GM19463 (cell line): ENCODE data around the gene ARPC4.
"Not testable (repeated sequence)": the region's sequence is repeated elsewhere in the genome, so short reads cannot be mapped to it uniquely, and the experiment has no call there.

Experiments
- ATAC-seq: cut with Tn5 transposase; IDR thresholded peaks from one replicate; pipeline ENCODE4 v1.9.1; 2021; ENCODE audit warnings: mild to moderate bottlenecking, moderate library complexity; ENCODE audit not compliant: unreplicated experiment

The ARPC4 gene

GRCh38 chr3:9815986-9816385 lies 23.1 kb downstream of the ARPC4 start:
- ATAC-seq = no peak

GRCh38 chr3:9817436-9817835 lies 24.6 kb downstream of the ARPC4 start:
- ATAC-seq = no peak

- ATAC-seq = no peak
Measured at GRCh38 chr3:9818666-9819335, 25.9 kb downstream of the ARPC4 start.

- ATAC-seq = no peak
Measured at GRCh38 chr3:9820543-9820942, 27.7 kb downstream of the ARPC4 start.

- ATAC-seq = no peak
Measured at GRCh38 chr3:9820946-9821345, 28.1 kb downstream of the ARPC4 start.

GRCh38 chr3:9825451-9826040 lies 32.7 kb downstream of the ARPC4 start:
- no peak for ATAC-seq

- ATAC-seq = no peak
Measured at GRCh38 chr3:9826815-9827573, 34.1 kb downstream of the ARPC4 start.

- ATAC-seq = no peak
Measured at GRCh38 chr3:9828801-9829755, 36.2 kb downstream of the ARPC4 start.

GRCh38 chr3:9831253-9831652 lies 38.4 kb downstream of the ARPC4 start:
- ATAC-seq = no peak

- ATAC-seq = no peak
Measured at GRCh38 chr3:9833078-9833477, 40.2 kb downstream of the ARPC4 start.

- no peak for ATAC-seq
Measured at GRCh38 chr3:9834520-9835380, 41.9 kb downstream of the ARPC4 start.

- ATAC-seq = no peak
Measured at GRCh38 chr3:9837701-9838582, 45.1 kb downstream of the ARPC4 start.

- ATAC-seq = no peak
Measured at GRCh38 chr3:9838856-9839255, 46.0 kb downstream of the ARPC4 start.

- ATAC-seq = no peak
Measured at GRCh38 chr3:9841015-9841414, 48.1 kb downstream of the ARPC4 start.

GRCh38 chr3:9843715-9844438 lies 51.0 kb downstream of the ARPC4 start, which contains the start of gene RPUSD3:
TSS of gene RPUSD3 (minus strand) at chr3:9844008. CDS start at chr3:9843990, 18 bp downstream.
- peak; percentile 98 for ATAC-seq

- no peak for ATAC-seq
Measured at GRCh38 chr3:9846231-9846630, 53.3 kb downstream of the ARPC4 start.

- ATAC-seq = no peak
Measured at GRCh38 chr3:9846931-9847488, 54.1 kb downstream of the ARPC4 start.

- ATAC-seq = not testable (repeated sequence)
Measured at GRCh38 chr3:9847870-9848269, 55.0 kb downstream of the ARPC4 start.
